ENCODE results near the gene SOHLH1.

DNA sequence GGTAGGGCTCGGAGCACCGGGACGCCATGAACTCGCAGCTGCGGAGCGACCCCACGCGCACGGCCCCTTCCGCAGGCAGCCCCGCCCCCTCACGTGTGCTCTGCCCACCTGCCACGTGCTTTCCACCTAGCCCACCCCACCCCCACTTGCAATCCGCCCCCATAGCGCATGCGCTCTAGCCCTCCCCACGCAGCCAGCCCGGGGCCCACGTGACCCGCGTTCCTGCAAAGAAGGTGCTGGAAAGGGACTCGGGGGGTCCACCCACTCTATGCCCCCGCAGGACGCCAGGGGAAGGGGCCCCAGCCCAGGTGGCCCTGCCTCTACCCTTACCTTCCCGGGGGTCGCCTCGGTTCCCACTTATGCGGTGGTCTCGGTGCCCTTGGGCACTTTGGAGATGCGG, at the start of gene SOHLH1:
- TF ChIP-seq, protein P1, sequence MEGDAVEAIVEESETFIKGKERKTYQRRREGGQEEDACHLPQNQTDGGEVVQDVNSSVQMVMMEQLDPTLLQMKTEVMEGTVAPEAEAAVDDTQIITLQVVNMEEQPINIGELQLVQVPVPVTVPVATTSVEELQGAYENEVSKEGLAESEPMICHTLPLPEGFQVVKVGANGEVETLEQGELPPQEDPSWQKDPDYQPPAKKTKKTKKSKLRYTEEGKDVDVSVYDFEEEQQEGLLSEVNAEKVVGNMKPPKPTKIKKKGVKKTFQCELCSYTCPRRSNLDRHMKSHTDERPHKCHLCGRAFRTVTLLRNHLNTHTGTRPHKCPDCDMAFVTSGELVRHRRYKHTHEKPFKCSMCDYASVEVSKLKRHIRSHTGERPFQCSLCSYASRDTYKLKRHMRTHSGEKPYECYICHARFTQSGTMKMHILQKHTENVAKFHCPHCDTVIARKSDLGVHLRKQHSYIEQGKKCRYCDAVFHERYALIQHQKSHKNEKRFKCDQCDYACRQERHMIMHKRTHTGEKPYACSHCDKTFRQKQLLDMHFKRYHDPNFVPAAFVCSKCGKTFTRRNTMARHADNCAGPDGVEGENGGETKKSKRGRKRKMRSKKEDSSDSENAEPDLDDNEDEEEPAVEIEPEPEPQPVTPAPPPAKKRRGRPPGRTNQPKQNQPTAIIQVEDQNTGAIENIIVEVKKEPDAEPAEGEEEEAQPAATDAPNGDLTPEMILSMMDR (IDR thresholded peaks at IDR 0.05): no peak
- no peak for TF ChIP-seq POLR2A (IDR thresholded peaks at IDR 0.05)
